ENCODE data around the gene PDS5A.
"Not testable (repeated sequence)": the region's sequence is repeated elsewhere in the genome, so short reads cannot be mapped to it uniquely, and the experiment has no call there.

PDS5A gene, protein sequence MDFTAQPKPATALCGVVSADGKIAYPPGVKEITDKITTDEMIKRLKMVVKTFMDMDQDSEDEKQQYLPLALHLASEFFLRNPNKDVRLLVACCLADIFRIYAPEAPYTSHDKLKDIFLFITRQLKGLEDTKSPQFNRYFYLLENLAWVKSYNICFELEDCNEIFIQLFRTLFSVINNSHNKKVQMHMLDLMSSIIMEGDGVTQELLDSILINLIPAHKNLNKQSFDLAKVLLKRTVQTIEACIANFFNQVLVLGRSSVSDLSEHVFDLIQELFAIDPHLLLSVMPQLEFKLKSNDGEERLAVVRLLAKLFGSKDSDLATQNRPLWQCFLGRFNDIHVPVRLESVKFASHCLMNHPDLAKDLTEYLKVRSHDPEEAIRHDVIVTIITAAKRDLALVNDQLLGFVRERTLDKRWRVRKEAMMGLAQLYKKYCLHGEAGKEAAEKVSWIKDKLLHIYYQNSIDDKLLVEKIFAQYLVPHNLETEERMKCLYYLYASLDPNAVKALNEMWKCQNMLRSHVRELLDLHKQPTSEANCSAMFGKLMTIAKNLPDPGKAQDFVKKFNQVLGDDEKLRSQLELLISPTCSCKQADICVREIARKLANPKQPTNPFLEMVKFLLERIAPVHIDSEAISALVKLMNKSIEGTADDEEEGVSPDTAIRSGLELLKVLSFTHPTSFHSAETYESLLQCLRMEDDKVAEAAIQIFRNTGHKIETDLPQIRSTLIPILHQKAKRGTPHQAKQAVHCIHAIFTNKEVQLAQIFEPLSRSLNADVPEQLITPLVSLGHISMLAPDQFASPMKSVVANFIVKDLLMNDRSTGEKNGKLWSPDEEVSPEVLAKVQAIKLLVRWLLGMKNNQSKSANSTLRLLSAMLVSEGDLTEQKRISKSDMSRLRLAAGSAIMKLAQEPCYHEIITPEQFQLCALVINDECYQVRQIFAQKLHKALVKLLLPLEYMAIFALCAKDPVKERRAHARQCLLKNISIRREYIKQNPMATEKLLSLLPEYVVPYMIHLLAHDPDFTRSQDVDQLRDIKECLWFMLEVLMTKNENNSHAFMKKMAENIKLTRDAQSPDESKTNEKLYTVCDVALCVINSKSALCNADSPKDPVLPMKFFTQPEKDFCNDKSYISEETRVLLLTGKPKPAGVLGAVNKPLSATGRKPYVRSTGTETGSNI (N-terminal part only)

GRCh38 chr4:39977489-39978377 is at the start of gene PDS5A:
TSS of gene PDS5A (minus strand) at chr4:39977911. CDS start at chr4:39976577, 1,334 bp downstream.
- peak; percentile 93 for DNase-seq

DNA sequence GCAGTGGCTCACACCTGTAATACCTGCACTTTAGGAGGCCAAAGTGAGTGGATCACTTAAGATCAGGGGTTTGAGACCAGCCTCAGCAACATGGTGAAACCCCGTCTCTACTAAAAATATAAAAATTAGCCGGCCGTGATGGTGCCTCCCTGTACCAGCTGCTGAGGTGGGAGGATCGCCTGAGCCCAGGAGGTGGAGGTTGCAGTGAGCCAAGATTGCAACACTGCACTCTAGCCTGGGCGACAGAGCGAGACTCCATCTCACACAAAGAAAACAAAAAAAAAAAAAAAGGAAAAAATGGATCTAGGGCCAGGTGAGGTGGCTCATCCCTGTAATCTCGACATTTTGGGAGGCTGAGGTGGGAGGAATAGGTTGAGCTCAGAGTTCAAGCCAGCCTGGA is 46.3 kb upstream of the PDS5A start:
- DNase-seq, result not testable (repeated sequence)

DNA sequence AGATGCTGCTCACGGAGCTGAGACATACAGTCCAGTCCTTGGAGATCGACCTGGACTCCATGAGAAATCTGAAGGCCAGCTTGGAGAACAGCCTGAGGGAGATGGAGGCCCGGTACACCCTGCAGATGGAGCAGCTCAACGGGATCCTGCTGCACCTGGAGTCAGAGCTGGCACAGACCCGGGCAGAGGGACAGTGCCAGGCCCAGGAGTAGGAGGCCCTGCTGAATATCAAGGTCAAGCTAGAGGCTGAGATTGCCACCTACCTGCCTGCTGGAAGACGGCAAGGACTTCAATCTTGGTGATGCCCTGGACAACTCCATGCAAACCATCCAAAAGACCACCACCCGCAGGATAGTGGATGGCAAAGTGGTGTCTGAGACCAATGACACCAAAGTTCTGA is 43.4 kb upstream of the PDS5A start:
- not testable (repeated sequence) for DNase-seq

DNA sequence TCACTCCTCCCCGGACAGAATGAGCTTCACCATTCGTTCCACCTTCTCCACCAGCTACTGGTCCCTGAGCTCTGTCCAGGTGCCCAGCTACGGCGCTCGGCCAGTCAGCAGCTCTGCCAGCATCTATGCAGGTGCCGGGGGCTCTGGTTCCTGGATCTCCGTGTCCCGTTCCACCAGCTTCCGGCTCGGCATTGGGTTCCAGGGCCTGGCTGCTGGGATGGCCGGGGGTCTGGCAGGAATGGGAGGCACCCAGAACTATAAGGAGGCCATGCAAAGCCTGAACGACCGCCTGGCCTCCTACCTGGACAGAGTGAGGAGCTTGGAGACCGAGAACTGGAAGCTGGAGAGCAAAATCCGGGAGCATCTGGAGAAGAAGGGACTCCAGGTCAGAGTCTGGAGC is 42.5 kb upstream of the PDS5A start:
- no peak for DNase-seq

GRCh38 chr4:40016007-40016406 is 38.3 kb upstream of the PDS5A start:
- DNase-seq, result no peak

GRCh38 chr4:40003986-40004385 is 26.3 kb upstream of the PDS5A start:
- DNase-seq, result no peak

GRCh38 chr4:40000711-40001110 is 23.0 kb upstream of the PDS5A start:
- DNase-seq, result no peak

DNA sequence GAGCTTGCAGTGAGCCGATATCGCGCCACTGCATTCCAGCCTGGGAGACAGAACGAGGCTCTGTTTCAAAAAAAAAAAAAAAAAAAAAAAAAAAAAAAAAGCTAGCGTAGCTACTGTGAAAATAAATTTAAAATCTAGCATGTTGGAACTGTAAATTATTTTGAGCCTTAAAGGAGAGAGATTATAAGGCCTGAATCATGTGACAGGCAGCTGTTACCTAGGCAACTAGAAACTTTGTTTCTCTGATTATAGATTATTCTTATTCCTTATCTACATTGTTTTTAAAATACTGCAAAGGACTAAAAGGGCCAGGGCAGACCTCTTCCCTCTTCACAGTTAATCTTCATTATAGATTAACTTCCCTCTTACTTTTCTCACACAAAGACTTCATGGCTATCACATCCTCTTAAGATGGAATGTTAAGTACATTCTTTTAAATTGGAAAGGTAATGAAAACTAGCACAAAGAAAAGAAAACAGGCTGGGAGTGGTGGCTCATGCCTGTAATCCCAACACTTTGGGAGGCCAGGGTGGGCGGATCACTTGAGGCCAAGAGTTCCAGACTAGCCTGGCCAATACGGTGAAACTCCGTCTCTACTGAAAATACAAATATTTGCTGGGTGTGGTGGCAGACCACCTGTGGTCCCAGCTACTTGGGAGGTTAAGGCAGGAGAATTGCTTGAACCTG is 21.1 kb upstream of the PDS5A start:
- DNase-seq, result no peak

DNA sequence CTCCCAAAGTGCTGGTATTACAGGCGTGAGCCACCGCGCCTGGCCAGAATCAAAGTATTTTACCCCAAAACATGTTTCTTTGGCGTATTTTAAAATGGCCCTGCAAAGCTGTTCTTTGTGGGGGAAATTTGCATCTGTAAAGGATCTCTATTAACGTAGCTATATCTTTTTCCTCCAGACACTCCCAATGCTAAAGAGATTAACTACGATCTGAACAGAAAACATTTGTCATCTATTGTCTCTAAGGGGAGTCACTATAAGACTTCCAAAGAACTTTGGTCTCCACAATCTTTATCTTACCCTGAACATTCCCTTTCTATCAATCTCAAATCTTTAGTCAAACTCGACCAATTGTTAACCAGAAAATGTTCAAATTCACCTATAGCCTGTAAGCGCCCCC is 19.1 kb upstream of the PDS5A start:
- DNase-seq, result no peak

DNA sequence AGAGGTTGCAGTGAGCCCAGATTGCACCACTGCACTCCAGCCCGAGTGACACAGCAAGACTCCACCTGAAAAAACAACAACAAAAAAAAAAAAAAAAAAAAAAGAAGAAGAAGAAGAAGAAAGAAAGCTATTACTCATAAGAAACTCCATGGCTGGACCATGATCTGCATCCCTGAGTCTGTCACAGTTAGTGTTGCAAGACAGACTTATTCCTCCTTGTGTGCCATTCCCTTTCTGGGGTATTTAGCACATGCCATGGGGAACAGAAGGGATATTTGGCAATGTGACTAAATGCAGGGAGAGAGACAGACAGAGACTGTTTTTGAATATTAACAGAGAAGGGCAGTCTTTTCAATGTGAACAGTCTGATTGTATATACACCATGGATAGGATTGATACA is 16.7 kb upstream of the PDS5A start:
- no peak for DNase-seq

- DNase-seq, result not testable (repeated sequence)
These were observed 11.7 kb upstream of the PDS5A start for GRCh38 chr4:39989381-39989780.

- DNase-seq, result no peak
These were observed 9.8 kb upstream of the PDS5A start for GRCh38 chr4:39987485-39987884.

GRCh38 chr4:39978904-39979303 is 1.2 kb upstream of the PDS5A start:
- no peak for DNase-seq

DNA sequence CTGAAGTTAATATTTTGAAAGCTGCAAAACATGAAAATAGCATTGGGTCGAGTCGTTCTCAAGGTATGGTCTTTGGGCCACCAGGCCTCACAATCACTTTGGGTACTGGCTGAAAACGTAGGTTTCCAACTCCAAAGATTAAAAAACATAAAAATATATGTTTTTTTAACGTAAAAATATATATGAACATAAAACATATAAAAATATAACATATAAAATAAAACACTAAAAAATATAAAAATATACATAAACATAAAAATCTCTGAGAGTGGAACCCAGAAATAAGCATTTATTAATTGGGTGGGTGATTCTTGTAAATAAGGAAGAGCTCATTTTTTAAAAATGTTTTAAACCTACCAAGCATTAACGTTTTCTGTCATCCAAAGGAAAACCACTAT is 666 bp upstream of the PDS5A start:
- no peak for DNase-seq

GRCh38 chr4:39976945-39977488 is 694 bp downstream of the PDS5A start:
- no peak for DNase-seq

DNA sequence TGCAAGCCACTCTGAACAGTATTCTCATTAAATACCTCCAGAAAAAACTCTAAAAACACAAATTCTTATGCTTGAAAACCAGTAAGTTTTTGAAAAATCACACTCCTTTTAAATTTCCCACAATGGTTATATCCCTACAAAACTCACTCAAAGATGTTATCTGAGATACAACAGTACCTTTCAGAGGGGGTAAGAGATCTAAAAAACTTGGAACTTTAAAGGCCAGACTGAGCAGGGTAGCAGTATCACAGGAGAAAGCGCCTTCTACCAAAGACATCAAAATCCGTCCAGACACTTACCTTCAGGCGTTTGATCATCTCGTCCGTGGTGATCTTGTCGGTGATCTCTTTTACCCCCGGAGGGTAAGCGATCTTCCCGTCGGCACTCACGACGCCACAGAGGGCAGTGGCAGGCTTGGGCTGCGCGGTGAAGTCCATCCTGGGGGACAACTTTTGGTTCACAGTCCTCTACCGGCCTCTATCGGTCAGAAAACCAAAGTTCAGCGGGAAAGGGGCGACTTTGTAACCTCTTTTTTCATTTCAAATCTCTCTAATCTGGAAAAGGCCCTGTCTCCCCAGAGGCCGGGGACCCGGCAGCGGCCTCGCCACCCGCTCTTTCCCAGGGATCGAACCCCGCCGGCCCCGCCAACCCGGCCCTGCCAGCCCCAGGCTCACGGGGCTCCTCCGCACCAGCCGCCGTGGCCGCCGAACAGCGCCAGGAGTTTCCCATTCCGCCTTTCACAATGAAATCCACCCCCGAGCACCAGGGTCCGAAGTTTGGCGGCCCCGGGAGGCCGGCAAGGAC is 1.4 kb downstream of the PDS5A start:
- peak; percentile 66 for DNase-seq

DNA sequence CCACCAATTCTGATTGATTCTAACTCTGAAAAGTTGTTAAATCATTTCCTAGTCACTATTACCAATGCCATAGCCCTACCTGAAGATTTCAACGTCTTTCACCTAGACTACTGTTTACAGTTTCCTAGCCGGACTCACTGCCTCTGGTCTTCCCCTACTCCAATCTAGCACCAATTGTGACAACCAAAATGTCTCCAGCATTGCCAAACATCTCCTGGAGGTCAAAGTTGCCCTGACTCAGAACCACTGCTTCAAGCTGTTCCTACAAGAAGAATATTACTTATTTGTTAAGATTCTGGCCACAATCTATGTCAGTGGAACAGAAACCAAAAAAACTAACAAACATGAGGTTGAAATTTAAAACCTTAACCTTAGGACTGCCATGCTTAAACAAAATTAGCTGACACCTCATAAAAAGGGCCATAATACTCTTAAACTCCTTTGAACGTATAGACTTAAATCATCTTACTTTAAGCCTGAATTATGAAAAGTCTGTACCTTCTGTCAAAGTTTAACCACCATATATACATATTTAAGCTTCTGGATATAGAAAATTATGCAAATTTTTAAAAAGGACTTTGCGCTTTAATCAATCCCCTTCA is 2.1 kb downstream of the PDS5A start:
- no peak for DNase-seq

DNA sequence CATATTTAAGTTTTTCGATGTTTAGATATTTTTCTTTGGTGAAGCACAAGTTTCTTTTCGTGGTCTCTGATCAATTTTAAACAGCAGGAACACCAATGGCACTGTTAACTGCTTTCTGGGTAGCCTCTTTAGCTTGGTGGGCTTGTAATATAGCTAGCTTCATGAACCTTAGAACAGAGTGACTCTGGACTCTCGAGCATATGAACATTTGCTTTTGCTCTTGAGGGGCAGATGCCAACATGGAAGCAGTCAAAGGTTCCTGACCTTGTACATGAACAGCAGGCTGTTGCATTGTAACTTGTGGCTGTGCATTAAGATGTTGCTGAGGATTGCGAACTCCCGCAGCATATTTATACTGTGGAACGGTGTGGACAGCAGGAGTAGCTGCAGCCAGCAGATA is 4.7 kb downstream of the PDS5A start:
- not testable (repeated sequence) for DNase-seq

DNA sequence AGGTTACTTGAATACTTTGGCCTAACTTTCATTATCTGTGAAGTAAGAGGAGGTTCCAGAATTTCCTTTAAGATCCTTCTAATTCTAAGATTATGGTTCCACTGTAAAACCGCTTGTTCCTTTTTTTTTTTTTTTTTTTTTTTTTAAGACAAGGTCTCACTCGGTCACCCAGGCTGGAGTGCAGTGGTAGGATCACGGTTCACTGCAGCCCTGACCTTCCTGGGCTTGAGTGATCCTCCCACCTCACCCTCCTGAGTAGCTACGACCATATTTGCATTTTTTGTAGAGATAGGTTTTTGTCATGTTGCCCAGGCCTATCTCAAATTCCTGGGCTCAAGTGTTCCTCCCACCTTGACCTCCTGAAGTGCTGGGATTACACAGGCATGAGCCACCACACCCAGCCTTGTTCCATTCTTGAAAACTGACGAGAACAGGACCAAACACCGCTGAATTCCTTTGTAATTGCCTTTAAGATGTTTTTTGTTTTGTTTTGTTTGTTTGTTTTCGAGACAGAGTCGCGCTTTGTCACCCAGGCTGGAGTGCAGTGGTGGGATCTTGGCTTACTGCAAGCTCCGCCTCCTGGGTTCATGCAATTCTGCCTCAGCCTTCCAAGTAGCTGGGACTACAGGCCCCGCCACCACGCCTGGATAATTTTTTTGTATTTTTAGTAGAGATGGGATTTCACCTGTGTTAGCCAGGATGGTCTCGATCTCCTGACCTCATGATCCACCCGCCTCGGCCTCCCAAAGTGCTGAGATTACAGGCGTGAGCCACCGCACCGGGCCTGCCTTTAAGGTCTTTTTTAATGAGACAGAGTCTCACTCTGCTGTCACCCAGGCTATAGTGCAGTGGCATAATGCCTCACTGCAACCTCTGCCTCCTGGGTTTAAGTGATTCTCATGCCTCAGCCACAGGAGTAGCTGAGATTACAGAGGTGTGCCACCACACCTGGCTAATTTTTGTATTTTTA is 6.8 kb downstream of the PDS5A start:
- DNase-seq, result no peak
